ENCODE measurements around the gene CCDC80.

DNA sequence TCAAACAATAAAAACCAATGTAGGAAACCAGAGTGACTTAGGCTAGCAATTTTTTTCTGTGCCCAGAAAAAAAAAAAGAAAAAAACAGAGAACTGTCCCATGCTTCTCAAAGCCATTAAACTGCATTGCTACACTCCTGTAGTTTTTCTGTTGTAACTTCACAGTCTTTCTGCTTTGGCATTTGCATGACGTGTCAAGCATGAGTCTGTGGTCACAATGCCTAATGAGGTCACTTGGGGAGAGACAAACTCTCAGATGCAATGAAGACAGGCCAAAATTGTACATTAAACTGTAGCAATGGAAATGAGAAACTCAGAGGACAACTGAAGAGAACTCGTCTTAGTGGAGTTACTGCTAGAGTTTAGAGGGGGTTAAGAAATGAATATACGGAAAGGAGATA is 30.8 kb downstream of the CCDC80 start:
- no peak for TF ChIP-seq GATA3 (IDR thresholded peaks at IDR 0.05; ENCODE audit: low read depth, low read length)
- TF ChIP-seq GATA2 (IDR thresholded peaks at IDR 0.05; ENCODE audit: low read depth, low read length): no peak
